ENCODE results near the gene RAD51D. TPM values are rescaled to one million over a fixed set of nuclear protein-coding genes. Genes with fewer than 3 reads are reported as not detected.
"Not testable (repeated sequence)": the region's sequence is repeated elsewhere in the genome, so short reads cannot be mapped to it uniquely, and the experiment has no call there.

RAD51D gene
- total RNA-seq, 3 donors from 2014 or later (not counting 1 experiment from before 2014, with no cell fraction given): 15.4 to 27.0 (median 22.7) TPM

DNA sequence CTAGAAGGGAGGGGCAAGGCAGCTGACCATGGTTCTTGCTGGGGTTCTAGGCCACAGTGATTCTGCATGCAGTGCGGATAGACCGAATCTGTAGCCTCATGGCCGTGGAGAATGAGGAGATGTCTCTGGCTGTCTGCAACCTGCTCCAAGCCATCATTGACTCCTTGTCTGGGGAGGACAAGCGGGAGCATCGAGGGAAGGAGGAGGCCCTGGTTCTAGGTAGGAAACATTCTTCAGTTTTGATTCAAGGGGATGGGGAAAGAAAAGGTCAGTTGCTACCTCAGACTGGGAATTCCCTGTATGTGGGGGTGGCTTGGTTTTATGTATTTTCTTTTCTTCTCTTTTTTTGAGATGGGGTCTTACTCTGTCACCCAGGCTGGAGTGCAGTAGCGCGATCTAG lies 35.6 kb upstream of the RAD51D start:
- no peaks in the 10 kb centered on the region for H3K27me3 ChIP-seq (ENCODE audit: control insufficient read depth, insufficient read depth, low read length)
- WGBS (ENCODE audit: insufficient coverage): 93% methylated on average over 7 of the region's 7 CpGs
- H3K4me1 ChIP-seq (ENCODE audit: control insufficient read depth, insufficient read depth, low read length): peaks cover 12% of the 10 kb centered on the region
- intact Hi-C loops (cut with micrococcal nuclease): no loop called here
- no peaks in the 10 kb centered on the region for H3K9me3 ChIP-seq (ENCODE audit: control insufficient read depth, insufficient read depth, low read length)
- H3K36me3 ChIP-seq (ENCODE audit: control insufficient read depth, insufficient read depth, low read length): no peaks in the 10 kb centered on the region
- no peaks in the 10 kb centered on the region for H3K9me3 Mint-ChIP-seq
- peaks cover 11% of the 10 kb centered on the region in 2 donors for H3K4me1 Mint-ChIP-seq
- no peaks in the 10 kb centered on the region for H3K36me3 Mint-ChIP-seq
- H3K4me3 Mint-ChIP-seq: no peak overlapping the region
- no peak overlapping the region for H3K4me3 ChIP-seq (ENCODE audit: low read length)
- H3K27ac ChIP-seq (ENCODE audit: low read length): no peak overlapping the region
- no peak for DNase-seq
- ATAC-seq: no peak
- H3K27me3 Mint-ChIP-seq (ENCODE audit: low read depth in 2 of 2): no peaks in the 10 kb centered on the region
- no peak overlapping the region for H3K27ac Mint-ChIP-seq
- no peak for TF ChIP-seq CTCF (IDR thresholded peaks at IDR 0.05)

DNA sequence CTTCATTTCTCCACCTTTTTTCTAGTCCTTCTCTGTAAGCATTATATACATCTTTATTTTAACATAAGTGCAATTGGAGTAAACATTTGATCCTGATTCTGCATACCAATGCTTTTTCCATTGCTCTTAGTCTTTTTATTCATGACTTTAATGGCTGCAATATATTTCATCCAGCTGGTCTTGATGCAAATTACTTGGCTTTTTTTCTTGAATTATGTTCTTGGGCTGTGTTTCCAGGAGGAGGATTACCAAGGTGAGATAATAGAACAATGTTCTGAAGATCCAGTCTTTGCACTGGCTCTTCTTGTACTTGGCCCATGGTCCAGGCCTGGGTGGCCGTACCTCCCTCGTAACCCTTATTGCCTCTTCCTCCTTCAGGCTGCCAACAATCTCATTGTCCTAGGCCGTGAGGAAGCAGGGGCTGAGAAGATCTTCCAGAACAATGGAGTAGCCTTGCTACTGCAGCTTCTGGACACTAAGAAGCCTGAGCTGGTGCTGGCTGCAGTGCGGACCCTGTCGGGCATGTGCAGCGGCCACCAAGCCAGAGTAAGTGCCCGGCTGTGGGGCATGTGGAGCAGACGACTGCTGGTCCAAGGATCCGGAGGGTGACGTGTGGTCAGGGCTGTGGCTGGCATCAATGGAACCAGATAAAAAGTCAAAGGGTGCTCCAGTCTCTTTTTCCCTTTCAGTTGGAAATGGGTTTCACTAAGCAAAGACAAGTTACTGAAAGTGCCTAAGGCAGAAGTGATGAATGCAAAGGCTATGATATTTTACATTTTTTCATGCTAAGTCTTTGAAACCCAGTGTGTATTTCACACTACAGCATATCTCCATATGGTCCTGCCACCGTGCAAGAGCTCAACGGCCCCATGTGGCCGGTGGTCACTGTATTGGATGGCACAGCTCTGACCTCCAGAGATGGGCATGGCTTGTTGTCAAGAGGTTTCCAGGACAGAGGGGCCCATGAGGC lies 34.8 kb upstream of the RAD51D start:
- WGBS (ENCODE audit: insufficient coverage): 95% methylated on average over 13 of the region's 13 CpGs
- H3K4me1 Mint-ChIP-seq: peaks cover 4% of the 10 kb centered on the region in 2 donors
- no peaks in the 10 kb centered on the region for H3K27me3 ChIP-seq (ENCODE audit: control insufficient read depth, insufficient read depth, low read length)
- no peaks in the 10 kb centered on the region for H3K36me3 ChIP-seq (ENCODE audit: control insufficient read depth, insufficient read depth, low read length)
- intact Hi-C loops (cut with micrococcal nuclease): no loop called here
- H3K27ac Mint-ChIP-seq: no peak overlapping the region
- H3K36me3 Mint-ChIP-seq: no peaks in the 10 kb centered on the region
- no peak overlapping the region for H3K27ac ChIP-seq (ENCODE audit: low read length)
- H3K4me3 ChIP-seq (ENCODE audit: low read length): no peak overlapping the region
- H3K27me3 Mint-ChIP-seq (ENCODE audit: low read depth in 2 of 2): no peaks in the 10 kb centered on the region
- no peak for TF ChIP-seq CTCF (IDR thresholded peaks at IDR 0.05)
- peaks cover 4% of the 10 kb centered on the region for H3K4me1 ChIP-seq (ENCODE audit: control insufficient read depth, insufficient read depth, low read length)
- no peaks in the 10 kb centered on the region for H3K9me3 ChIP-seq (ENCODE audit: control insufficient read depth, insufficient read depth, low read length)
- no peaks in the 10 kb centered on the region for H3K9me3 Mint-ChIP-seq
- no peak overlapping the region for H3K4me3 Mint-ChIP-seq
- DNase-seq: no peak
- no peak for ATAC-seq

DNA sequence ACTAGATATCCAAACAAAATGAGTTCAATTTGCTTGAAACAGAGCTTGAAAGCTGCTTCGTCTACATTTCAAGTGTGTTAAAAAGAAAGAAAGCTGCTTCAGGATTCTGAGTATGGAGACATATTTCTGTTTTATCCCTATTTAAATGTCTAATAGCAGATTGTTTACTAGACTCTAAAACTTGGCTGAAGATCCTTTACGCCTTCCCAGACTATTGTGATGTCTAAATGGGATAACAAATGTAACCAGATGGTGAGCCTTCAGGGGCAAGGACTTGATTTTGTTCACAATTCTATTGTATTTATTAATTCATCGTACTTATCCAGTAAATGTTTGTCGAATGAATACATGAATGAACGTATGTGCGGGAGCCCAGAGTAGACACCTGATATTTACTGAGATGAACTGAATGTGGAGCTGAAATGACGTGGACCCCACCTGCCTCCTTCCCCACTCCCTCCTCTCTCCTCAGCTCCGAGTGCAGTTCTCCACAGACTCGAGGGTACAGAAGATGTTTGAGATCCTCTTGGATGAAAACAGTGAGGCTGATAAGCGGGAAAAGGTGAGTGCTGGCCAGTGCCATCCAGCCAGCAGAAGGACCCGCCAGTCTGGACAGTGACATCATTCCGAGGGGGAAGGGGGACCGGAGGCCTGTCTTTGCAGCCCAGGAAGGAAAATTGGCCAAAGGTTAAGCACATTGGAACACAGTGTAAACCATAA lies 32.9 kb upstream of the RAD51D start:
- 86% methylated on average over 11 of the region's 13 CpGs for WGBS (ENCODE audit: insufficient coverage)
- TF ChIP-seq CTCF (IDR thresholded peaks at IDR 0.05): no peak
- Histone ChIP-seq H3K4me3 (ENCODE audit: low read length) (no peak overlapping the region), H3K36me3 (ENCODE audit: control insufficient read depth, insufficient read depth, low read length) (no peaks in the 10 kb centered on the region), H3K27ac (ENCODE audit: low read length) (no peak overlapping the region), H3K9me3 (ENCODE audit: control insufficient read depth, insufficient read depth, low read length) (no peaks in the 10 kb centered on the region), H3K27me3 (ENCODE audit: control insufficient read depth, insufficient read depth, low read length) (no peaks in the 10 kb centered on the region), H3K4me1 (ENCODE audit: control insufficient read depth, insufficient read depth, low read length) (no peaks in the 10 kb centered on the region)
- Mint-ChIP-seq H3K27ac (no peak overlapping the region), H3K27me3 (ENCODE audit: low read depth in 2 of 2) (no peaks in the 10 kb centered on the region), H3K36me3 (no peaks in the 10 kb centered on the region), H3K4me3 (no peak overlapping the region), H3K4me1 (no peaks in the 10 kb centered on the region), H3K9me3 (no peaks in the 10 kb centered on the region)
- DNase-seq (no peak), ATAC-seq (no peak)
- intact Hi-C loops (cut with micrococcal nuclease): no loop called here

DNA sequence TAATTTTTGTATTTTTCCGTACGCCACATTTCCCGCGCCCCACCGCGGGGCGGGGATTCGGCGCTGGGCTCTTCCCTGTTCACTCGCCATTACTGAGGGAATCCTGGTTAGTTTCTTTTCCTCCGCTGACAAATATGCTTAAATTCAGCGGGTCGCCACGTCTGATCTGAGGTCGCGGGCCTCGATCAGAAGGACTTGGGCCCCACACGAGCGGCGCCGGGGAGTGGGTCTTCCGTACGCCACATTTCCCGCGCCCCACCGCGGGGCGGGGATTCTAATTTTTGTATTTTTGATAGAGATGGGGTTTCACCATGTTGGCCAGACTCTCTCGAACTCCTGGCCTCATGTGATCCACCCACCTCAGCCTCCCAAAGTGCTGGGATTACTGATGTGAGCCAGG lies 31.4 kb upstream of the RAD51D start:
- H3K4me3 ChIP-seq (ENCODE audit: low read length); ATAC-seq; H3K9me3 Mint-ChIP-seq; H3K4me3 Mint-ChIP-seq; H3K27ac ChIP-seq (ENCODE audit: low read length); H3K27ac Mint-ChIP-seq; H3K9me3 ChIP-seq (ENCODE audit: control insufficient read depth, insufficient read depth, low read length); H3K36me3 ChIP-seq (ENCODE audit: control insufficient read depth, insufficient read depth, low read length); DNase-seq; H3K27me3 ChIP-seq (ENCODE audit: control insufficient read depth, insufficient read depth, low read length); H3K4me1 ChIP-seq (ENCODE audit: control insufficient read depth, insufficient read depth, low read length); H3K27me3 Mint-ChIP-seq (ENCODE audit: low read depth in 2 of 2); H3K4me1 Mint-ChIP-seq; intact Hi-C loops (cut with micrococcal nuclease); H3K36me3 Mint-ChIP-seq: not testable (repeated sequence)
- WGBS (ENCODE audit: insufficient coverage): 96% methylated on average over 28 of the region's 29 CpGs
